Mucosa of descending colon (tissue), 3 donors: ENCODE data around the gene PRRT1B. TPM values are rescaled to one million over a fixed set of nuclear protein-coding genes. Genes with fewer than 3 reads are reported as not detected.
"Not testable (repeated sequence)": the region's sequence is repeated elsewhere in the genome, so short reads cannot be mapped to it uniquely, and the experiment has no call there.

Source experiments
- ATAC-seq: fragments of 200-7000 bp; cut with Tn5 transposase; one replicate; pipeline ENCODE4 v1.9.1; 2020; ENCODE audit warnings: mild to moderate bottlenecking, moderate library complexity
- DNase-seq, 3 donors: peaks; one replicate each; pipeline ENCODE4 v3.0.0-alpha.2; 2020
- H3K36me3 ChIP-seq: fragments of 200-600 bp; one replicate; pipeline ENCODE4 v1.8.0; 2021; ENCODE audit warnings: low read depth, mild to moderate bottlenecking
- H3K4me1 ChIP-seq: fragments of 200-600 bp; one replicate; pipeline ENCODE4 v1.8.0; 2021; ENCODE audit warnings: low read depth, mild to moderate bottlenecking
- H3K4me3 ChIP-seq: fragments of 200-600 bp; one replicate; pipeline ENCODE4 v1.8.0; 2021; ENCODE audit warnings: mild to moderate bottlenecking
- H3K9me3 ChIP-seq: fragments of 200-600 bp; one replicate; pipeline ENCODE4 v1.8.0; 2021; ENCODE audit warnings: mild to moderate bottlenecking
- CTCF ChIP-seq: fragments of 200-600 bp; IDR thresholded peaks from one replicate; pipeline ENCODE4 v1.8.0; 2022; ENCODE audit warnings: antibody characterized with exemption, mild to moderate bottlenecking
- intact Hi-C, 2 donors: fragments of 100-400 bp; cut with DNase I in 1 of 2; cut with micrococcal nuclease in 1 of 2; formaldehyde crosslinking; loops; one replicate each; pipeline versions ENCODE4 v1.11.0 to v1.11.1; 2022; cut with DNase I, micrococcal nuclease
- total RNA-seq, 3 donors: library from RNA; stranded (reverse); fragmentation: NEBNext Ultra II Directional in 2 of 3; extraction: Animal tissue kit (Norgen Biotek cat#: 25700) in 2 of 3; gene quantifications; one replicate each; pipeline versions ENCODE4 v1.2.1 to v1.2.4, GENCODE V29; 2021 to 2023
- donor health status: DM: no; HTN: no; CAD: no; lungs with moderate emphysema.
- donor health status: DM: no; HTN: no; CAD: no.
- donor health status: DM: no; HTN: yes; CAD: no.

PRRT1B gene
- total RNA-seq, 3 donors from 2014 or later: 1.9 to 9.4 (median 2.9) TPM

DNA sequence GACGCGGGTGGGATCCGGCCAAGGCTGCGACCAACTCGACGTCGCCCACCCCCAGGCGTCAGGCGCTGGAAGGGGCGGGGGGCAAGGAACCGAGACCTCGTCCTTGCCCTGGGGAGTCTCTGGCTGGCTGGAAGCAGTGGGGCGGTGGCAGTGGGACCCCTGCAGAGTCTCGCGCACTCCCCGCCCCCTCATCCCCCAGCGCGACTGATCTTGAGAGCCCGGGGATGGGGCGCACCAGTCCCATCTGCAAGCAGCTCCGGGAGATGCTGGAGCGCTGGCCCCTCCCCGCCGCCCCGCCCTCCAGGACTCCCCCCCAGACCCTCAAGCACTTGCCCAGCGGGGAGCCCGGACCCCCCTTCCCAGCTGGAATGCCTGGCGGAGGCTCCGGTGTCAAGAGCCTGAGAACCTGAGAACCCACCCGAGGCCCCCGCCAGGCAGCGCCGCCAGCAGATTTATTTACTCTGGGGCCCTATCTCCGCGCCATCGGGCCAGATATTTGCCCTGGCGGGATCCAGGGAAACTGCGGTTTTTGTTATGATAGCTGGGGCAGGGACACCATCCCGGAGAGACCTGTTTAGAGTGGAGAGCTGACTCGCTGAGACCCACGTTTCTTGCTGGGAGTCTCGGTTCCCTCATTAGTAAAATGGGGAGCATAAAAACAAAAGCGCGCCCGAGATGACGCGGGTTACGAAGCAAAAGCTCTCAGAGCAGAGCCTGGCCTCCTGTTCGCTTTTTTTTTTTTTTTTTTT lies 1.2 kb downstream of the PRRT1B start:
- no peak for DNase-seq
- peak; percentile 13 for ATAC-seq
- Histone ChIP-seq H3K4me1 (peaks cover 12% of the 10 kb centered on the region), H3K4me3 (no peak overlapping the region), H3K36me3 (no peaks in the 10 kb centered on the region), H3K9me3 (peaks cover 18% of the 10 kb centered on the region)
- no peak for TF ChIP-seq CTCF
- intact Hi-C loops: no loop called here

DNA sequence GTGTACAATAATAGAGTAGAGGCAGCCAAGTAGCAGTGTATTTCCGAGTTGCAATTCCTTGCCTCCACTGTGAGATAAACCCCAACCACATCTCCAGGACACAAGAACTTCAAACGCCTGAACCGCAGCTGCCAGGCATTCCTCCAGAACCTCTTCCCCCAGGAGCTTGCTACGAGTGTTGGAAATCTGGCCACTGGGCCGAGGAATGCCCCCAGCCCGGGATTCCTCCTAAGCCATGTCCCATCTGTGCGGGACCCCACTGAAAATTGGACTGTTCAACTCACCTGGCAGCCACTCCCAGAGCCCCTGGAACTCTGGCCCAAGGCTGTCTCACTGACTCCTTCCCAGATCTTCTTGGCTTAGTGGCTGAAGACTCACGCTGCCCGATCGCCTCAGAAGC lies 3.9 kb downstream of the PRRT1B start:
- H3K4me1 ChIP-seq: peaks cover 12% of the 10 kb centered on the region
- not testable (repeated sequence) for ATAC-seq

DNA sequence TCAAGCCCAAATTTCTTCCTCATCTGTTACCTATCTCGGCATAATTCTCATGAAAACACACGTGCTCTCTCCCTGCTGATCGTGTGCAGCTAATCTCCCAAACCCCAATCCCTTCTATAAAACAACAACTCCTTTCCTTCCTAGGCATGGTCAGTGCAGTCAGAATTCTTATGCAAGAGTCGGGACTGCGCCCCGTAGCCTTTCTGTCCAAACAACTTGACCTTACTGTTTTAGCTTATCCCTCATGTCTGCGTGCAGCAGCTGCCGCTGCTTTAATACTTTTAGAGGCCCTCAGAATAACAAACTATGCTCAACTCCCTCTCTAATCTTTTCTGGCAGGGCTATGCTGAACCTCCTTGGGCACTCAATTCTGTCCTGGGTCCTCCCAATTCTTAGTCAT lies 5.1 kb downstream of the PRRT1B start:
- H3K36me3 ChIP-seq, intact Hi-C loops, H3K4me3 ChIP-seq, H3K9me3 ChIP-seq, DNase-seq, ATAC-seq: not testable (repeated sequence)
- H3K4me1 ChIP-seq: peaks cover 12% of the 10 kb centered on the region

More for the DNA sequence above, 3.9 kb downstream of the PRRT1B start:
- intact Hi-C loops, H3K9me3 ChIP-seq, H3K4me3 ChIP-seq, H3K36me3 ChIP-seq, DNase-seq: not testable (repeated sequence)

GRCh38 chr9:131552030-131552429 lies 6.7 kb downstream of the PRRT1B start:
- ATAC-seq (no peak), DNase-seq (no peak)
- H3K4me1 ChIP-seq: peaks cover 1% of the 10 kb centered on the region
- no peak overlapping the region for H3K4me3 ChIP-seq
- H3K36me3 ChIP-seq: no peaks in the 10 kb centered on the region
- TF ChIP-seq CTCF: no peak
- no peaks in the 10 kb centered on the region for H3K9me3 ChIP-seq
- intact Hi-C loops: no loop called here

- DNase-seq: no peak
- Histone ChIP-seq H3K4me1 (no peaks in the 10 kb centered on the region), H3K4me3 (no peak overlapping the region), H3K36me3 (no peaks in the 10 kb centered on the region), H3K9me3 (no peaks in the 10 kb centered on the region)
- intact Hi-C loops: no loop called here
- ATAC-seq: no peak
- no peak for TF ChIP-seq CTCF
Observed at GRCh38 chr9:131554087-131554842, 8.9 kb downstream of the PRRT1B start.

DNA sequence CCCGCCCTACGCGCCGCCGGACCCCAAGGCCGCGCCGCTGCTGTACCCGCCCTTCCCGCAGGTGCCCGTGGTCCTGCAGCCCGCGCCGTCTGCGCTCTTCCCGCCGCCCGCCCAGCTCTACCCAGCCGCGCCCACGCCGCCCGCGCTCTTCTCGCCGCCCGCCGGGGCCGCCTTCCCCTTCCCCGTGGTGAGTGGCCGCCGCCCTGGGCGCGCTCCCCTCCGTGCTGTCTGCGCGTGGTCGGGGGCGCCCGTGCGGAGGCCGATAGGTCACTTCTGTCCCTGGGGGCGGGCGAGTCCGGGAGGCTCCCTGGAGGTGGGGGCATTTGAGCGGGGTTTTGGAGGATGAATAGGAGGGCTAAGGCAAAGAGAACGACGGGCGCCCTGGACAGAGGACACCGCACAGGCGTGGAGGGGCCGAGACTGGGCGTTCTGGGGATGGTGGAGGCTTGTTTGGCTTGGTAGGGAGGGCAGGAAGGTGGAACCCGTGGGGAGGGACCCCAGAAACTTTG lies 9.6 kb downstream of the PRRT1B start:
- H3K4me1 ChIP-seq: no peaks in the 10 kb centered on the region

More for the DNA sequence above, 9.6 kb downstream of the PRRT1B start:
- DNase-seq (no peak), ATAC-seq (no peak)
- no peaks in the 10 kb centered on the region for H3K9me3 ChIP-seq
- H3K36me3 ChIP-seq: no peaks in the 10 kb centered on the region
- intact Hi-C loops: no loop called here
- H3K4me3 ChIP-seq: no peak overlapping the region
- TF ChIP-seq CTCF: no peak
